AG09319 (cell line): ENCODE data around the gene PRKRA.

Experiments used
- DNase-seq: peaks from one replicate; pipeline ENCODE4 v3.0.0-alpha.2; 2010; ENCODE audit warnings: low read depth; ENCODE audit errors: extremely low read depth
- TF ChIP-seq, protein P1 (sequence below): IDR thresholded peaks from 2 replicates; pipeline ENCODE4 v1.5.1; 2011; ENCODE audit warnings: low read depth, mild to moderate bottlenecking, inconsistent platforms, low read length, moderate library complexity

The PRKRA gene

DNA sequence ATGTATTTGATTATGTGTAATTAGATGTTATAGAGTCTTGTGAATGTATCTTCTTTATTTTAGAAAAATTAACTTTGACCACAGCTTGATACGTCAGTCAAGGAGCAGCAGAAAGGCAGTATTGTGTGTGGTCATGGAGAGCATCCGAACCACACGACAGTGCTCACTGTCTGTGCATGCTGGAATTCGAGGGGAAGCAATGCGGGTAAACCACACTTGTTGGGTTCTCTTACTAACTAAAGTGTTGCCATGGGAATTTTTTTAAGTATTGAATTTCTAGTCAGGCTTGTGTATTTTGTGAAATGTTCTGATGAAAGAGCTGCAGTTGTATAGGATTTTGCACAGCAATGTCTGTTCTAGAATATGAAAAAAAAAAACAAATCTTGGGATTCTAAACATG lies 5.0 kb upstream of the PRKRA start:
- TF ChIP-seq, protein P1, sequence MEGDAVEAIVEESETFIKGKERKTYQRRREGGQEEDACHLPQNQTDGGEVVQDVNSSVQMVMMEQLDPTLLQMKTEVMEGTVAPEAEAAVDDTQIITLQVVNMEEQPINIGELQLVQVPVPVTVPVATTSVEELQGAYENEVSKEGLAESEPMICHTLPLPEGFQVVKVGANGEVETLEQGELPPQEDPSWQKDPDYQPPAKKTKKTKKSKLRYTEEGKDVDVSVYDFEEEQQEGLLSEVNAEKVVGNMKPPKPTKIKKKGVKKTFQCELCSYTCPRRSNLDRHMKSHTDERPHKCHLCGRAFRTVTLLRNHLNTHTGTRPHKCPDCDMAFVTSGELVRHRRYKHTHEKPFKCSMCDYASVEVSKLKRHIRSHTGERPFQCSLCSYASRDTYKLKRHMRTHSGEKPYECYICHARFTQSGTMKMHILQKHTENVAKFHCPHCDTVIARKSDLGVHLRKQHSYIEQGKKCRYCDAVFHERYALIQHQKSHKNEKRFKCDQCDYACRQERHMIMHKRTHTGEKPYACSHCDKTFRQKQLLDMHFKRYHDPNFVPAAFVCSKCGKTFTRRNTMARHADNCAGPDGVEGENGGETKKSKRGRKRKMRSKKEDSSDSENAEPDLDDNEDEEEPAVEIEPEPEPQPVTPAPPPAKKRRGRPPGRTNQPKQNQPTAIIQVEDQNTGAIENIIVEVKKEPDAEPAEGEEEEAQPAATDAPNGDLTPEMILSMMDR, result no peak
- DNase-seq, result no peak

DNA sequence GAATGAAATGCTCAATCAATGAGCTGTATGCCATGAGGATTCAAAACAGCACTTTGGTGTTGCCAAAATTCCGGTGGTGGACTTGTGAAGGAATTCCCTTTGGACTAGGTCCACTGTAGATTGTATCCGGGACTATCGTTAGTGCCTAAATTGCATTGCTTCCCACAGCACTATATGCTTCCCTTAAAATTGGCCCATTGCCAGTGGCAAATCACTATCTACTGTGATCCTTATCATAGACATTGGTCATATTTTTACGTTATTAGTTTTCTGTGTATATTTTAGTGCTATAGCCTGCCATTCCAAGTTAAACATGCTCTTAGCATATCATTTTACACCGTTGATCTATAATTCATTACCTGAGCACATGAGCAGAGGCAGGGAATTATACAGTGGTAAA lies 1.9 kb upstream of the PRKRA start:
- TF ChIP-seq, protein P1, result no peak
- DNase-seq, result no peak

DNA sequence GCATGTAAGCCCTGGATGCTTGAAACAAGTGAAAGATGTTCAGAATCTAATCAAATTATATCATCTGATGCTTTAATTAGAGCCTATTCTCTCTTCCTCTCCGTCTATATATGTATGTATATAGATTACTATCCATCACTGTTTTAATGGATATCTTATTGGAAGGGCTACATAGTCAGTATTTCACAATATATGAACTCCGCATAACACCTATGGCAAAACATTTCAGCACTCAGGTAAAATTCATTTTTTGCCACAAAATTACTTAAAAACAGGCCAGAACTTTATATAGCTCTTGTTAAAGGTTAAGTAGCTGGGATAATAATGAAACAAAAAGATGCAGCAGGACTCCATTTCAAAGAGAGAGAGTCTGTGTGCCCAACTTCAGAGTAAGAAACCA lies 1.4 kb upstream of the PRKRA start:
- TF ChIP-seq, protein P1, result no peak
- no peak for DNase-seq

DNA sequence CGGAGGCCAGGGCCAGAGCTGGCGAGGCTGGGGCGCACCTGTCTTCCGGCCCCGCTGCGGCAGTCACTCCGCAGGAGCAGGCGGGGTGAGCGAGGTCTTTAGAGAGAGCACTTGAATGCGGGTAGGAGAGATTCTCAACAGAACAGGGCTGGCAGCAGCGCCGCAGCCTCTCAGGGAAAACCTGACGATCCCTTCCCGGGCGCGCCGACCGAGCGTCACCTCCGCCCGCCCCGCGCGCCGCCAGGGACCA lies 526 bp downstream of the PRKRA start:
- TF ChIP-seq, protein P1, result no peak
- no peak for DNase-seq

DNA sequence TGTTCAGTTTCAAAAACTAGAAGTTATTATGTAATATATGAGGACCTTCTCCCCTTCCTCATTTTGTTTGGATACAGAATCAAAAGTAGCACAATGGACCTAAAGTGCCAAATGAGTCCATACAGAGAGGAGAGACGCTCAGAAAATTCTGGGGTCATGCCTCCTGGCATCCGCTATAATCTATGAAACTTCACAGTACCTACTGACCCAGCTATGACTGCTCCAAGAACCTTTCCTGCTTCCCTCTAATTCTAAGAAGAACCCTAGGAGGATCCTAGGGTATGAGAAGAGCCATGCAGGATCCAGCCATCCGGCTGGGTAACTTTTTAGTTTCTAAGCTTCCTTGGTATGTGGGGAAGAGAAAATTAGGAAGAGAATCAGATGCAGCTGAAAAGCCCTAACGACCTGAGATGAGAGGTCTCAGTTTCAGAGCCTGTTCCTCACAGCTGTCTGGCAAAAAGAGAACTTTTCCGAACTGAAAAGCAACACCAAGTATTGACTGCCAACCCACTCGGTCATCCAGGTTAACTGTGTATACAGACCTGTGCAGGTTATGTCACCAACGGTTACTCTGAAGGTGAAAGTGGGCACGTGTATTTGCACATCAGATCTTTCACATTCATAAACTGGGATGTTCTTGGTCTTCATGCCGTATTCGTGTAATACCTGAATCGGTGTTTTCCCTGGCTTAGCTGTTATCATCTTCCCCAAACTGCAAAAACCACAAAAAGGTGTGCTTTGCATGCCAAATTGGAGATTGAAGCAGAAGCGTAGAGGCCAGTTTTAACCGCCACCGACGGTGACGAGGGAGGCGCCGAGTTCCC lies 1.1 kb downstream of the PRKRA start:
- TF ChIP-seq, protein P1, result no peak
- DNase-seq, result no peak

DNA sequence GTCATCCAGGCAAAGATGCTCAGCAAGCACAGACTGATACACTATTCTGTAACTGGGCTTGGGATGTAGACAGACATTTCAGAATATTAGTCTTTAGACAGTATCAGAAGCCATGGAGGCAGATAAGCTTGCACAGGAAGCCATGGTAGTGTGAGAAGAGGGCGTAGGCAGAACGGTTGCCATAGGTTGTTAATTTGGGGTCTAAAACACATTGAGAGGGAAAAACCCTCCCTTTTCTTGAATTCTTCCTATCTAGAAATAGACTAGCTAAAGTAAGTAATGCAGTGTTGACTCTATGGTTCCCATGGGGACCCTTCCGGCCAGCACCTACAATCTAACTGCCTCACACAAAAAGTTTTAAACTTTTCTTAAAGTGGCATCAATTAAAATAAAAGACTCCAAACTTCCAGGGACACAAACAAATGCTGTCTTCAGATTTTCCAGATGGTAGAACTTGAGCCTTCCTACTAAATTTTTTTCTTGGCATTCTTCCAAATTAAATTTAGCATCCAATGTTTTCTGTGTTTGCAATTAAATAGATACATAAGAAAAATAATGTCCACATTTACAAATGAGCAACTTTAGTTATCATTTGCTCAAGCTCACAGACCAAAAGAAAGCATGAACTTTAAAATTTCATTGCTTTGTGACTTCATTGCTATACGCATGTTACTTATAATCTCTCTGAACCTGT lies 1.9 kb downstream of the PRKRA start:
- no peak for DNase-seq
- TF ChIP-seq, protein P1, result no peak

DNA sequence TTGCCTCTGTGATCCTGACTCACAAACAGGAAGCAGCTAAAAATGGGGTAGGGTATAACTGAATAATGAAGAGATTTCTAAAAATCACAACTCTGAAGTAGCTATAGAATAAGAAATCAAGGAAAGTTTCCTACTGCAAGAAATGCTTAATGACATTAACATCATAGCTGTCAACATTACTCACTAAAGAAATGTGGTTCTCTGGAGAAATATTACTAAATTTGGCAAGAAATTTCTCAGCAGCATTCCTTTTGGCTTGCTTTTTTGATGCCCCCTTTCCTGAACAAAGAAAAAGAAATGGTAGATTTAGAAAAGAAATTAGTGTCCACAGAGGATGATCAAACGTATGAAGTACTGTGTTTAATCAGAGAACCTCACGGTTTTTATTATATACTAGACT lies 9.5 kb downstream of the PRKRA start:
- no peak for DNase-seq
- TF ChIP-seq, protein P1, result no peak
